OCI-LY7 (cell line): ENCODE measurements around the gene RASEF. TPM values are rescaled to one million over a fixed set of nuclear protein-coding genes. Genes with fewer than 3 reads are reported as not detected.
"Not testable (repeated sequence)": the region's sequence is repeated elsewhere in the genome, so short reads cannot be mapped to it uniquely, and the experiment has no call there.

Experiments used
- BruUV-seq: library from RNA; stranded (reverse); fragments of 400-500 nt; replicated peaks from 2 replicates; lab custom pipeline; 2021; lab: Mats Ljungman, UMichigan
- CTCF ChIA-PET: fragments of 300-600 bp; sonication (Branson Sonifier 250); formaldehyde crosslinking; loops from one replicate; lab custom pipeline; 2022; ENCODE audit warnings: antibody characterized with exemption; ENCODE audit not compliant: unreplicated experiment; lab: Charles Lee
- POLR2A ChIA-PET: fragments of 300-600 bp; sonication (Branson Sonifier 250); formaldehyde crosslinking; loops from one replicate; lab custom pipeline; 2022; ENCODE audit warnings: antibody characterized with exemption; lab: Charles Lee
- DNase-seq: peaks from one replicate; pipeline ENCODE4 v3.0.0-alpha.2; 2015; ENCODE audit warnings: low spot score
- H2AFZ ChIP-seq: fragments of 200-600 bp; sonication (generic), shearing (Covaris generic); 2 replicates; pipeline ENCODE4 v1.6.1; 2014; ENCODE audit warnings: mild to moderate bottlenecking, antibody characterized with exemption, low read length, moderate library complexity
- H3K27ac ChIP-seq: fragments of 200-600 bp; sonication (generic); 2 replicates; pipeline ENCODE4 v1.5.1; 2014; ENCODE audit warnings: mixed run types, low read depth, mild to moderate bottlenecking, moderate library complexity, low read length, inconsistent platforms; ENCODE audit not compliant: poor library complexity, severe bottlenecking
- H3K36me3 ChIP-seq: fragments of 200-600 bp; sonication (generic); 2 replicates; pipeline ENCODE4 v1.6.1; 2014; ENCODE audit warnings: mild to moderate bottlenecking, antibody characterized with exemption, low read length, moderate library complexity, mixed read lengths; ENCODE audit not compliant: insufficient read depth
- H3K4me1 ChIP-seq: fragments of 200-600 bp; sonication (generic); 2 replicates; pipeline ENCODE4 v1.5.1; 2014; ENCODE audit warnings: mild to moderate bottlenecking, low read length; ENCODE audit not compliant: insufficient read depth, poor library complexity, severe bottlenecking
- H3K4me2 ChIP-seq: fragments of 200-600 bp; sonication (generic); 2 replicates; pipeline ENCODE4 v1.6.1; 2014; ENCODE audit warnings: mild to moderate bottlenecking, low read length
- H3K4me3 ChIP-seq: fragments of 200-600 bp; sonication (generic); 2 replicates; pipeline ENCODE4 v1.5.1; 2014; ENCODE audit warnings: mild to moderate bottlenecking, low read depth, low read length; ENCODE audit not compliant: poor library complexity, severe bottlenecking
- H3K79me2 ChIP-seq: fragments of 200-600 bp; sonication (generic); 2 replicates; pipeline ENCODE4 v1.6.1; 2016; ENCODE audit warnings: low read depth, mild to moderate bottlenecking, low read length, moderate library complexity, mixed read lengths; ENCODE audit not compliant: insufficient read depth
- H3K9me2 ChIP-seq: fragments of 200-600 bp; sonication (generic); 2 replicates; pipeline ENCODE4 v1.6.1; 2016; ENCODE audit warnings: mild to moderate bottlenecking, low read length, mixed read lengths; ENCODE audit not compliant: insufficient read depth
- H3K9me3 ChIP-seq: fragments of 200-600 bp; sonication (generic); 2 replicates; pipeline ENCODE4 v1.6.1; 2014; ENCODE audit warnings: mild to moderate bottlenecking, mixed run types, low read length, mixed read lengths
- H4K20me1 ChIP-seq: fragments of 200-600 bp; sonication (generic); 2 replicates; pipeline ENCODE4 v1.6.1; 2014; ENCODE audit warnings: mild to moderate bottlenecking, antibody characterized with exemption, low read length, moderate library complexity, mixed read lengths; ENCODE audit not compliant: insufficient read depth
- EZH2phosphoT487 ChIP-seq: fragments of 200-600 bp; sonication (generic); IDR thresholded peaks from 2 replicates; pipeline ENCODE4 v1.6.1; 2018; ENCODE audit warnings: low read depth, borderline replicate concordance, mild to moderate bottlenecking, mixed run types, antibody characterized with exemption, low read length, moderate library complexity, mixed read lengths
- intact Hi-C: fragments of 100-400 bp; cut with micrococcal nuclease; formaldehyde crosslinking; loops from one replicate; pipeline ENCODE4 v1.10.0; 2022; ENCODE audit not compliant: unreplicated experiment
- total RNA-seq, 2 experiments: library from RNA; depleted of rRNA in 1 of 2; stranded (reverse); fragments of >200 nt in 1 of 2; shearing (Covaris generic) in 1 of 2; gene quantifications; 2 replicates each; pipeline ENCODE4 v1.2.3, GENCODE V29; 2014 to 2022
- TF ChIP-seq, protein P1 (sequence below): fragments of 200-600 bp; sonication (generic); conservative IDR thresholded peaks from 2 replicates; pipeline ENCODE4 v1.5.1; 2014; ENCODE audit warnings: mild to moderate bottlenecking, antibody characterized with exemption, low read length, moderate library complexity, mixed read lengths

The RASEF gene
- total RNA-seq, 2 experiments from 2014 or later, result not detected

DNA sequence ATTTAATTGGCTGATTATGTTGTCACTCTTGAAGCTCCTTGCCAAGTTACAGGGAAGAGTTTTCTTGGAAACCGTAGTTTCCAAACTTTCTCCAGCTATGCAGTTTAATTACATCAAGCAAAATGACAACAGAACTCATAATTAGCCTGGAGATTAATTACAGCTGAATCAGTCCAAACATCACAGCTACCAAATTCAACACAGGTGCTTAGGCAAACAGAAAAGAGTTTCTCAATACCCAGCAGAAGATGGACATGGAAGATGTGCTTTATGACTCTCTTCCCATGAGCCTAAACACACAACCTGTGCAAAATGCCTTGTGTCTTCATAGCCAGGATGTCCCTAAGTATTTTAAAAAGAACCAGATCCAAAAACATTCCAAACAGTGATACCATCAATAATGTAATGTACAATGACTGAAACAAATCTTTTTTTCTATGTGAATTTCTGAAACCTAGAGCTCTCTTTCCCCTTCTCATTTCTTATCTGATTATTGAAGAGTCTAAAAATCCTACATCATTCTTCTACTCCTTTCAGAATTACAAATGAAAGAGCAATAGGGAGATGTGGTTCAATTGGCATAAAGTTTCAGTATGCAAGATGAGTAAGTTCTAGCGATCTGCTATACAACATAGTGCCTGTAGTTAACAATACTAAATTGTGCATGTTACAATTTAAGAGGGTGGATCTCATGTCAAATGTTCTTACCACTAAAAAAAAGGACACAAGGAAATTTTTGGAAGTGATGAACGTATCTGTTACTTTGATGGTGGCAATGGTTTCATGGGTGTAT, 124.3 kb downstream of the RASEF start:
- Histone ChIP-seq H3K36me3 (no peaks in the 10 kb centered on the region), H3K4me3 (no peak overlapping the region), H3K4me2 (no peak overlapping the region), H3K27ac (no peak overlapping the region), H3K9me3 (no peaks in the 10 kb centered on the region), H3K4me1 (no peaks in the 10 kb centered on the region), H4K20me1 (no peaks in the 10 kb centered on the region), H3K79me2 (no peaks in the 10 kb centered on the region), H2AFZ (no peak overlapping the region), H3K9me2 (no peaks in the 10 kb centered on the region)
- CTCF ChIA-PET, result no interaction called here
- POLR2A ChIA-PET, result interaction anchor here (0.6 to 1.4 kb wide), 3 partner anchors 15 to 1535 kb away, joined by 3 to 5 read pairs (median 3); no protein-coding TSS in a partner anchor
- intact Hi-C loops, result no loop called here
- TF ChIP-seq EZH2phosphoT487, result no peak
- TF ChIP-seq, protein P1, sequence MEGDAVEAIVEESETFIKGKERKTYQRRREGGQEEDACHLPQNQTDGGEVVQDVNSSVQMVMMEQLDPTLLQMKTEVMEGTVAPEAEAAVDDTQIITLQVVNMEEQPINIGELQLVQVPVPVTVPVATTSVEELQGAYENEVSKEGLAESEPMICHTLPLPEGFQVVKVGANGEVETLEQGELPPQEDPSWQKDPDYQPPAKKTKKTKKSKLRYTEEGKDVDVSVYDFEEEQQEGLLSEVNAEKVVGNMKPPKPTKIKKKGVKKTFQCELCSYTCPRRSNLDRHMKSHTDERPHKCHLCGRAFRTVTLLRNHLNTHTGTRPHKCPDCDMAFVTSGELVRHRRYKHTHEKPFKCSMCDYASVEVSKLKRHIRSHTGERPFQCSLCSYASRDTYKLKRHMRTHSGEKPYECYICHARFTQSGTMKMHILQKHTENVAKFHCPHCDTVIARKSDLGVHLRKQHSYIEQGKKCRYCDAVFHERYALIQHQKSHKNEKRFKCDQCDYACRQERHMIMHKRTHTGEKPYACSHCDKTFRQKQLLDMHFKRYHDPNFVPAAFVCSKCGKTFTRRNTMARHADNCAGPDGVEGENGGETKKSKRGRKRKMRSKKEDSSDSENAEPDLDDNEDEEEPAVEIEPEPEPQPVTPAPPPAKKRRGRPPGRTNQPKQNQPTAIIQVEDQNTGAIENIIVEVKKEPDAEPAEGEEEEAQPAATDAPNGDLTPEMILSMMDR, result no peak
- BruUV-seq, result no TSS peak
- DNase-seq, result no peak

DNA sequence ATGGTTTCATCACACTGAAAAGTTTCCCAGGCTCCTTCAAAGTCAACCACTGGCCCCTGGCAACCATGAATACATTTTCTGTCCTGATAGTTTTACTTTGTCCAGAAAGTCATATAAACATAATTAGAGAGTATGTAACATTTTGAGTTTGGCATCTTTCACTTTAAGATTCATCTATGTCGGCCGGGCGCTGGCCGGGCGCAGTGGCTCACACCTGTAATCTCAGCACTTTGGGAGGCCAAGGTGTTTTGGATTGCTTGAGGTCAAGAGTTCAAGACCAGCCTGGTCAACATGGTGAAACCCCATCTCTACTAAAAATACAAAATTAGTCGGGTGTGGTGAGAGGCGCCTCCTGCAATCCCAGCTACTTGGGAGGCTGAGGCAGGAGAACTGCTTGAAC, 126.4 kb downstream of the RASEF start:
- H4K20me1 ChIP-seq, H3K4me3 ChIP-seq, intact Hi-C loops, H3K79me2 ChIP-seq, BruUV-seq, H3K9me3 ChIP-seq, CTCF ChIA-PET, H2AFZ ChIP-seq, H3K4me2 ChIP-seq, H3K36me3 ChIP-seq, H3K9me2 ChIP-seq, H3K4me1 ChIP-seq, POLR2A ChIA-PET, H3K27ac ChIP-seq, DNase-seq: not testable (repeated sequence)

GRCh38 chr9:82934949-82935348, 128.0 kb downstream of the RASEF start:
- H3K4me3 ChIP-seq, result no peak overlapping the region
- intact Hi-C loops, result no loop called here

GRCh38 chr9:82934025-82934424, 128.9 kb downstream of the RASEF start:
- CTCF ChIA-PET, H3K36me3 ChIP-seq, intact Hi-C loops, H4K20me1 ChIP-seq, H3K9me2 ChIP-seq, H3K27ac ChIP-seq, H3K4me2 ChIP-seq, BruUV-seq, H3K4me1 ChIP-seq, H2AFZ ChIP-seq, H3K9me3 ChIP-seq, H3K79me2 ChIP-seq, DNase-seq, H3K4me3 ChIP-seq: not testable (repeated sequence)
- POLR2A ChIA-PET, result interaction anchor here (0.6 kb wide), 1 partner anchor 698 kb away, joined by 8 read pairs; no protein-coding TSS in a partner anchor

More at GRCh38 chr9:82934949-82935348, 128.0 kb downstream of the RASEF start:
- Histone ChIP-seq H3K9me2 (no peaks in the 10 kb centered on the region), H2AFZ (no peak overlapping the region), H3K4me1 (no peaks in the 10 kb centered on the region), H3K27ac (no peak overlapping the region), H3K9me3 (no peaks in the 10 kb centered on the region), H3K36me3 (no peaks in the 10 kb centered on the region), H4K20me1 (no peaks in the 10 kb centered on the region), H3K79me2 (no peaks in the 10 kb centered on the region), H3K4me2 (no peak overlapping the region)
- no TSS peak for BruUV-seq
- DNase-seq, result no peak
- TF ChIP-seq, protein P1, result no peak
- no peak for TF ChIP-seq EZH2phosphoT487
- CTCF ChIA-PET, result no interaction called here
- POLR2A ChIA-PET, result interaction anchor here (1.4 kb wide), 1 partner anchor 9 kb away, joined by 4 read pairs; no protein-coding TSS in a partner anchor
